GM12872 (cell line): ENCODE results near the gene CACNA2D2.

Experiments used
- TF ChIP-seq, protein P1 (sequence below): IDR thresholded peaks from 3 replicates; pipeline ENCODE4 v1.5.1; 2011; ENCODE audit warnings: low read depth, mild to moderate bottlenecking, low read length, moderate library complexity; ENCODE audit not compliant: insufficient read depth

Gene CACNA2D2

DNA sequence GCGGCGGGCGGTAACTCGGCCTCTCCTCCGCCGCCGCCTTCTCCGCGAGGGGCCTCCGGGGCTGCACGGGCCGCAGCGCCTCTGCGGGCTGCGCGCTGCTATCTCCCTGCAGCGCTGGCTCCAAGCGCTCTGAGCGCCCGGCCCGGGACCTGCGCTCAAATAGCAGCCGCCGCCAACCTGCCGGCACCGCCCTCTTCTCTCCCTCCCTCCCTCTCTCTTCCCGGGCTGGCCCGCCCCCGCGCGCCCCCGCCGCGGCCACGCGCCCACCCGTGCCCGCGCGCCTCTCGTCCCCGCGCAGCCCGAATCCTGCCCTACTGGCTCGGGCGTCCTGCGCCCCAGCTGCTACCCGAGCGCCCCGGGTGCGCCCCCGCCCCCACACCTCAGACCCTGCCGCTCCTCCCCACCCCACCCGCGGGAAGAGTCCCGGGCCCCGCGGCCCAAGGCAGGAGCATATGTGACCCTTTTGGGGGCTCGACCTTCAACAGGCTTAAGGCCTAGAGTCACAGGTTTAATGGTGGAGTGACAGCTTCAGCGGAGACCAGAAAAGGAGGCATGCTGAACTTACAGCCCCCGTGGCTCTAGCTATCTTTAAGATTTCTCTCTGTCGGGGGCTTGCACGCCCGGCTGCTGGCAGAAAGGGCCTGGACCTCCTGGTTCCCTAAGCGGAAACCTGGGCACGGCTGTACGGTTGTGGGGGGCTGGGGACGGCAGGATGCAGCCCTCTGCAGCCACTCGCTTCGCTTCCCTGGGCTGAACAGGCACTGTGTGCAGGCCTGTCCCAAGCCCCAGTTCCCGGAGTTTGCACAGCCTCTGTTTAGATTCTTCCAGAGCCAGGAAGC, at the start of gene CACNA2D2:
Gene CACNA2D2, minus strand, starts transcription at position 131 of the 839 bp plus-strand sequence. CDS start 211 bp downstream, outside the sequence.
- TF ChIP-seq, protein P1, sequence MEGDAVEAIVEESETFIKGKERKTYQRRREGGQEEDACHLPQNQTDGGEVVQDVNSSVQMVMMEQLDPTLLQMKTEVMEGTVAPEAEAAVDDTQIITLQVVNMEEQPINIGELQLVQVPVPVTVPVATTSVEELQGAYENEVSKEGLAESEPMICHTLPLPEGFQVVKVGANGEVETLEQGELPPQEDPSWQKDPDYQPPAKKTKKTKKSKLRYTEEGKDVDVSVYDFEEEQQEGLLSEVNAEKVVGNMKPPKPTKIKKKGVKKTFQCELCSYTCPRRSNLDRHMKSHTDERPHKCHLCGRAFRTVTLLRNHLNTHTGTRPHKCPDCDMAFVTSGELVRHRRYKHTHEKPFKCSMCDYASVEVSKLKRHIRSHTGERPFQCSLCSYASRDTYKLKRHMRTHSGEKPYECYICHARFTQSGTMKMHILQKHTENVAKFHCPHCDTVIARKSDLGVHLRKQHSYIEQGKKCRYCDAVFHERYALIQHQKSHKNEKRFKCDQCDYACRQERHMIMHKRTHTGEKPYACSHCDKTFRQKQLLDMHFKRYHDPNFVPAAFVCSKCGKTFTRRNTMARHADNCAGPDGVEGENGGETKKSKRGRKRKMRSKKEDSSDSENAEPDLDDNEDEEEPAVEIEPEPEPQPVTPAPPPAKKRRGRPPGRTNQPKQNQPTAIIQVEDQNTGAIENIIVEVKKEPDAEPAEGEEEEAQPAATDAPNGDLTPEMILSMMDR = no peak

DNA sequence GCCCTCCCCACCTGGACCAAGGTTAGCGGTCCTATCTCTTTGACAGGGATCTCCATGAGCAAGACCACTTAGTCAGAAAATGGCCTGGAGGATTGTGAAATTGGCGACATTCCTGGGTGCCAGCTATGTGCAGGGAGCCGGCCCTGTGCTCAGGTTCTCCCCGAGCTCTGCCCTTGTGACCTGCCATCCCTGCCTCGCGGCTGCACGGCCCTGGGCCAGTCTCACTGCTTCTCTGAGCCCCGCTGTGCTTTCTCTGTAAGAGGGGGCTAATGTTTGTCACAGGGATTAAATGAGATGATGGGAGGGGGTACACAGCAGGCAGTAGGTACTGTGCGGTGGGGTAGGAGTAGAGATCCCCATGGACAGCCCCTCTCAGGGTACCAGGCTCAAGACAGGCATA, 49.2 kb upstream of the CACNA2D2 start:
- TF ChIP-seq, protein P1 = no peak

DNA sequence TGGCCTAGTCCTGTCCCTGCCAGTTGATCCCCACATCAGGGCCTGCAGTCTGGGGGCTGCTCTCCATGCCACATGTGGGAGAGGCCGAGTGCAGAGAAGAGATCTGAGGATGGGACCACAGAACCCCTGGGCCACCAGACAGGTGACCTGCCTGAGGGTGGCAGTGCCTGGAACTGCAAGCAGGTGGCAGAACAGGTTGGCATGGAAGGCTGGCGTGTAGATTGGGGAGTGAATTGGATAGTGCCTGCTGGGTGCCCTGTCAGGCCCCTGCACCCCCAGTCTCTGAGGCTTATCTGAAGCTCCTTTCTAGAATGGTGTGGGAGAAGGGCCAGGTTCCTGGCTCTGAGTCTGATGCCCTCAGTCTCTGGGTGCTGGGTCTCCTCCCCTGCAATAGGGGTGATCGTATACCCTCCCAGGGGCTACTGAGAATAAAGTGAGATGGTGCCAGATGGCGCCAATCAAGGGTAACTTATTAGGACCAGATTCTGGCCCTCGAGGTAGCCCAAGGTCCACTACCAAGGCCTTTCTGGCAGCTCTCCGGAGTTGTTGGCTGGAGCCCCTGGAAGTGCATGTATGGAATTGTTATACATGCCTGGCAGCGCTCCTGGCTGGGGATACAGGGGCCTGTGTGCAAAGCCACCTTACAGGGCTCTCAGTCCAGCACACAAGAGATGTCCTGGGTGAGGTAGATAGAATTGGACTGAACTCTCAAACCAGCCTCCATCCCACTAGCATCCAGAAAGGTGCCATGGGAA, 48.4 kb upstream of the CACNA2D2 start:
- TF ChIP-seq, protein P1 = no peak

DNA sequence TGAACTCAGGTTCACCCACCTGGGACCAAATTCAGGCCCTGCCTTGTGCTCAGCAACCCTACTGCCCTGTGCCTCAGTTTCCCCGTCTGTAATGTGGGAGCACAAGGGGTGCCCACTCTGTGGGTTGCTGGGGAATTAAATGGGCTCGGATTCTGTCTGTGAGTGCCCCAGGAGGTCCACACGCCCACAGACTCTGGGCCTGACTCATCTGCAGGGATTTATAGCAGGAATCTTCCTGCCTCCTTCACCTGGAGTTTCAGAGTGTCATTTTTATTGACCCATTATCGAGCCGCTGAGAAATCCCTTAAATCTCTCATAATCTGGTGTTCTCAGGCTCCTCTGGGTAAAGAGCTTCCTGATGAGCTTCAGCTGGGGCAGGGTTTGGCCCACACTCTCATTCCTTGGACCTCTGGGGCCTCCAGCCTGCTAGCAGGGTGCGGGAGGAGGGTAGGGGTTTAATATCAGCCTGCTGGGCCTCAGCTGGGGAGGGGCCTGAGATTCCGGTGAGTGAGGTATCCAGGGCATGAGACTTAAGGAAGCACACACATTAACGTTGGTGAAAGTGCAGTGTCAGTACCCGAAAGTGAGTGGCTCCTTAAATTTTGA, 47.7 kb upstream of the CACNA2D2 start:
- TF ChIP-seq, protein P1 = no peak

DNA sequence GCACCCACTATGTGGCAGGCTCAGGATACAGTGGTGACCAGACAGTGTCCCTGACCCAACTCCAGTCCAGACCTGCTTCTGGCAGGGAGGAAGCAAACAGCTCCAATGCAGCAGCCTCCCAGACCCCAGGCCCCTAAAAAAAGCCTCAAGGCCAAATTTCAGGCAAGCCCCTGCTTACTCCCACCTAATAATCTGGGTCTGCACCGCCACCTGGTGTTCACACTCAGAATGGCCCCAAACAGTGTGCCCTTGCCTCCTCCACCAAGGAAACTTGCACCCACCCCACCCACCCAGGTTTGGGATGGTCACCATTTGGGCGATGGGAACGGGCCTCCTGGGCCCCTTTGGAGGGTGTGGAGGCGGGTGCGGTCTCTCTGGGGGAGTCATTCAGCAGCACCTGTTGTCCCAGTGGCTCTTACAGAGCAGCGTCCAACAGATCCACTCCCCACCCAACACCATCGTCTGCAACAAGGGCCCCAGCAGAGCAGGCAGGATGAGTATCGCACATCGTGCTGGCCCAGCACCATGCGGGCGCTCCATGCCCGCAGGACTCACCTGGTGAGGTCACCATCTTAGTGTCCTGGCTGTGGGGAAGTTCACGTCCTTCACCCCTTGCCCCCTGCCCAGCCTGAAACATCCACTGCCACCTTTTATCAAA, 46.8 kb upstream of the CACNA2D2 start:
- TF ChIP-seq, protein P1 = peak; percentile 83

DNA sequence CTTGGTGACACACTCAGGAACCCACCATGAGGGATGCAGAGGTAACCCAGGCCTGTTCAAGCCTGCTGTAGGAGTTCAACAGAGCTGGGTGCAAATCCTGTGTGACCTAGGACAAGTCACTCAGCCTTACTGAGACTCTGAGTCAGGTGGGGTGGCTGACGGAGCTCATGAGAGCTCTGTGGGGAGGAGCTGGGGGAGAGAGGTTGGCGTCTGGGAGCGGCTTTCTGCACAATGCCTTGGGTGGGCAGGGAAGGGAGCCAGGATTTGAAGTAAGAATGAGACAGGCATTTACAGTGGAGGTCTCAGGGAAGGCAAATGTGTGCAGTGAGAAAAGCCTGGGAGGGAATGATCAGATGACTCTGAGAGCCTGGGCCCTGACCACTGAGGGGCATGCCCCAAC, 45.8 kb upstream of the CACNA2D2 start:
- TF ChIP-seq, protein P1 = no peak

DNA sequence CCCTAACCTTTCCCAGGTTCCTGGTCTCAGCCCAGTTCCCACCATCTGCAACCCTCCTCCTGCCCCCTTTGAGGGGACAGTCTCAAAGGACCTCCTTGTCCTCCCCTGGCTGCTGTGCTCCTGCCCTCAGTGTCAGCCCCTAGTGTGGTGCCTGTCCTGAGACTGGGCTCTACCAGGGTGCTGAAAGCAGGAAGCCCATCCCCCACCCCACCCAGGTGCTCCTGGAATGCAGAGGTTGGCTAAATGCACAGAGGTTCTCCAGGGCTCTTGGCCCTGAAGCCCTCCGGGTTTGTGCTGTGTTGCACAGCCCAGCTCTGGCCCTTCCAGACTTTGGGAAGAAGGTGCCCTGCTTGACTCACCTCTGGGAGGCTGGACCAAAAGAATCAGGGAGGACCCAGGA, 42.3 kb upstream of the CACNA2D2 start:
- TF ChIP-seq, protein P1 = no peak
